ENCODE results near the gene SRR.
A peak's percentile ranks its signal among the peaks of the same experiment; 100 is the strongest.
"Not testable (repeated sequence)": the region's sequence is repeated elsewhere in the genome, so short reads cannot be mapped to it uniquely, and the experiment has no call there.

SRR gene

DNA sequence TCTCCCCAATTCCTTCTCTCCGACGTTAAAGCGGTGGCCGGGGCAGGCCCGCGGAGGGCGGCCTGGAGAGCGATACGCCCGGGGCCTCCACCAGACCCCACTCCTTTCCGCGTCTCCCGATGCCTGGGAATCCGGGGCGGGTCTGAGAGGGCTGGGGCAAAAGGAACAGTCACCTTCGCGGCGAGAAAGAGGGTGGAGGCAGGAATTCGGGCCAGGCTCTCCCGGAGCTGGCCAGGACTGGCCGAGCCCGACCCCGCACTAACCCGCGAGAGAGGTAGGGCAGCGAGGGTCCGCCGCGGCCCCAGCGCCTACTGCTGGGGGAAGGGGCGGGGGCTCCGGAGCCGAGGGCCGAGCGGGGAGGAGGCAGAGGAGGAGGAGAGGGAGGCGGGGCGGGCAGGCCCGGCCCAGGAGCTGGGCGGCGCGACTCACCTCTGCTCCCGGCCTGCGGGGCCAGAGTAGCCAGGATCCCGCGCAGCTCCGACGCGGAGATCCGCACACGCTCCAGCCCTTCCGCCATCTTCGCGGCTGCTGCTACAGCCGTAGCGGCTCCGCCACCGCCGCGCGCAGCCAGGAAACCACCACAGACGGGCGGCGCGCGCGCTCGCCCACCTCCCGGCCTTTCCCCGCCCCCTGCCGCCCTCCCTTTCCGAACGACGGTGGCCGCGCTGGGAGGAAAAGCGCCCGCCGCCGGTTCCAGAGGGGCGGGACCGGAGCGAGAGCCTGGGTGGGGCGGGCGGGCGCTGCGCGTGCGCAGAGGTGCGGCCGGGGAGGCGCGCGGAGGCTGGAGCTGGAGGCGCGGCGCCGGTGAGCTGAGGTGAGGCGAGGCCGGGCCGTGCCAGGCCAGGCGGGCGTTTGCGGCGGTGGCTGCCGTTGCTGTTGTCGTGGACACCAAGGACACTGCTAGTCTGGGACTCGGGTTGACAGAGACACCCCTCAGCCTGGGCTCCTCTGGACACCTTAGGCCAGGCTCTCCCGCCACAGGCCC lies at the start of gene SRR, which contains the start of gene SMG6:
SRR (plus strand) TSS at position 747 of the 985 bp plus-strand sequence. CDS start 11,611 bp downstream, outside the sequence.
SMG6 (minus strand) TSS at position 582 of the 985 bp plus-strand sequence; CDS start at position 517, 65 bp downstream.
- H3K4me3 ChIP-seq (ENCODE audit: low read depth, low read length): peak within 1 kb of the TSS; percentile 79
- peak; percentile 35 for DNase-seq (ENCODE audit: low read depth)
- TF ChIP-seq, protein P1, sequence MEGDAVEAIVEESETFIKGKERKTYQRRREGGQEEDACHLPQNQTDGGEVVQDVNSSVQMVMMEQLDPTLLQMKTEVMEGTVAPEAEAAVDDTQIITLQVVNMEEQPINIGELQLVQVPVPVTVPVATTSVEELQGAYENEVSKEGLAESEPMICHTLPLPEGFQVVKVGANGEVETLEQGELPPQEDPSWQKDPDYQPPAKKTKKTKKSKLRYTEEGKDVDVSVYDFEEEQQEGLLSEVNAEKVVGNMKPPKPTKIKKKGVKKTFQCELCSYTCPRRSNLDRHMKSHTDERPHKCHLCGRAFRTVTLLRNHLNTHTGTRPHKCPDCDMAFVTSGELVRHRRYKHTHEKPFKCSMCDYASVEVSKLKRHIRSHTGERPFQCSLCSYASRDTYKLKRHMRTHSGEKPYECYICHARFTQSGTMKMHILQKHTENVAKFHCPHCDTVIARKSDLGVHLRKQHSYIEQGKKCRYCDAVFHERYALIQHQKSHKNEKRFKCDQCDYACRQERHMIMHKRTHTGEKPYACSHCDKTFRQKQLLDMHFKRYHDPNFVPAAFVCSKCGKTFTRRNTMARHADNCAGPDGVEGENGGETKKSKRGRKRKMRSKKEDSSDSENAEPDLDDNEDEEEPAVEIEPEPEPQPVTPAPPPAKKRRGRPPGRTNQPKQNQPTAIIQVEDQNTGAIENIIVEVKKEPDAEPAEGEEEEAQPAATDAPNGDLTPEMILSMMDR (IDR thresholded peaks at IDR 0.05; ENCODE audit: control insufficient read depth, extremely low read depth, insufficient read depth): no peak

- DNase-seq (ENCODE audit: low read depth); H3K4me3 ChIP-seq (ENCODE audit: low read depth, low read length): not testable (repeated sequence)
Observed at GRCh38 chr17:2258830-2259229, 44.9 kb upstream of the SRR start.

DNA sequence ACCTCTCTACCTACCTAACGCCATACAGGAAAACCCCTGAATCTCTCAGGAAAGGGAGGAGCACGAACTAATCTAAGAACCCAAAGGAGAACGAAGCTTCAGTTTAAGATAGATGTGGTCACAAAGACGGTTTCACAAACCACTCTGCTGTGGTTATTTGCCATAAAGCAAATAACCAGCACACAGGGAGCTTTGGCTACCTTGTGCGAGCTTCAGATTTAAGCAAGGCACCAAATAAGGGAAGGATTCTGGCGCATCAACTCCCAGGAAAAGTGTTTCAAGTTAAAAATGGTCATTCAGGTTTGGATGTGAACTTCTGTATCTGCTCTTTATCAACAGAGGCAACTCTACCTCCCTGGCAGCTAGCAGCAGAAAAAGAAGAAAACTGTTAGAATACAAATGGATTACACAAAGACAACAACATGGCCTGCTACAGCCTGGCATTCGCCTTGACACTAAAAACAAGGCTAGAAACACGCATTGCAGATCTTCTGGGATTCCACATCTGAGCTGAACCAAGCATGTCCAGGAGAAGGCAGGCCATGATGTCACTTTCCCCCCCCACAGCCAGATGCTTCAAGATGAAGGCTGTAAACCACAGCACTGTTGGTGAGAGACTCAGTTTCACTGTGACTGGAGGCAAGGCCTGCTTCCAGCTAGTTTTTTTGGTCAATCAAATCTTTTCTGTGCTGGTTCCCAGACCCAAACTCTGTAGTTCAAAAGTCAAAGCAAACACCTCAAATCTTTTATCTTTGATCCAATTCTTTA lies 43.8 kb upstream of the SRR start:
- no peak overlapping the region for H3K4me3 ChIP-seq (ENCODE audit: low read depth, low read length)
- no peak for DNase-seq (ENCODE audit: low read depth)
- TF ChIP-seq, protein P1 (IDR thresholded peaks at IDR 0.05; ENCODE audit: control insufficient read depth, extremely low read depth, insufficient read depth): no peak

DNA sequence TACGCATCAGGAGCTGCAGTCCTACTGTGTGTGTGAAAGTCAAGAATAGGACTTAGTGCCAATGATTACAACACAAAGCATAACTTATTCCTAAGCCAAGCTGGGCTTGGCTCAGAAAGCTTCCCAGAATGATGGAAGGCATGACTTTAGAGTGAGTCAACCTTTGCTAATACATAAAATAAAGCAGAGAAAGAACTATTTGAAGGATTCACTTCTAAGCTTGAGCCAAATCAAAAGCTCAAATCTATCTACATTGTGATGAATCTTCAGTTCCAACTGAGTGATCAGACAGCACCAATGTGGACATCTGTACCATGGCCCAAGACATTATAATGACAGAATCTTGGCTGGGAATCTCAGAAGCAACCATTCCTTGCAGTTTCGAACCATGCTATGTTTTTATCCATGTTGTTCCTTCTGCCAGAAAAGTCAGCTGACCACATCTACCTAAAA lies 41.6 kb upstream of the SRR start:
- no peak for DNase-seq (ENCODE audit: low read depth)

GRCh38 chr17:2263183-2264066 lies 40.3 kb upstream of the SRR start:
- no peak for DNase-seq (ENCODE audit: low read depth)
- no peak overlapping the region for H3K4me3 ChIP-seq (ENCODE audit: low read depth, low read length)
- TF ChIP-seq, protein P1 (IDR thresholded peaks at IDR 0.05; ENCODE audit: control insufficient read depth, extremely low read depth, insufficient read depth): no peak

More for the DNA sequence above, 41.6 kb upstream of the SRR start:
- TF ChIP-seq, protein P1 (IDR thresholded peaks at IDR 0.05; ENCODE audit: control insufficient read depth, extremely low read depth, insufficient read depth): no peak
- no peak overlapping the region for H3K4me3 ChIP-seq (ENCODE audit: low read depth, low read length)

DNA sequence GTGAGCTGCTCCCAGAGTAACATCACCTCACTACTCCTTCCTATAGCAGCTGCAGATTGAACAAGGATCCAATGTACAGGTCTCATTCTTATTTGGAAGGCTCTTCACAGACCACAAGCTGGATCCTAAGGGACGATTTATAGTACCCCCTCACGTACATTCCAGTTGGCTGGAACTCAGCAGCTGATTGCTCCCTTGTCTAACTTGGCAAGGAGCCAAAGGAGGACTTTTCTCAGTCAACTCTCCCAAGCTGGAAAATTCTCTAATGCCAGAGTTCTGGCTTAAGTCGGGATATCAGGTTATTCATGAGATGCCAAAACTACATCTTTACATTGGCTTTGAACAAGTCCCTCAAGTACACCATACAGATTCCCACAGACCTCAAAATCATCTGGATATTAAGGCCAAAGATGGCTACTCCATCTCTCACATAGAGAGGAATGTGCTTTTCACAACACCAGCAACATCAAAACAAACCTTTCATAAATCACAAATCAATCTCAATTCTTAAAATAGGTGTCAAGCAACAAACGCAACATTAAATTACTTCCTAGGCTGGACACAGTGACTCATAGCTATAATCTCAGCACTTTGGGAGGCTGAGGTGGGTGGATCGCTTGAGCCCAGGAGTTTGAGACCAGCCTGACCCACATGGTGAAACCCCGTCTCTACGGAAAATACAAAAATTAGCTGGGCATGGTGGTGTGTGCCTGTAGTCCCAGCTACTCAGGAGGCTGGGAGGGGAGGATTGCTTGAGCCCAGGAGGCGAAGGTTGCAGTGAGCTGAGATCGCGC lies 39.5 kb upstream of the SRR start:
- TF ChIP-seq, protein P1 (IDR thresholded peaks at IDR 0.05; ENCODE audit: control insufficient read depth, extremely low read depth, insufficient read depth): no peak
- no peak overlapping the region for H3K4me3 ChIP-seq (ENCODE audit: low read depth, low read length)
- DNase-seq (ENCODE audit: low read depth): no peak

GRCh38 chr17:2265166-2265565 lies 38.6 kb upstream of the SRR start:
- not testable (repeated sequence) for H3K4me3 ChIP-seq (ENCODE audit: low read depth, low read length); DNase-seq (ENCODE audit: low read depth)

All from LNCaP clone FGC (cell line).